GM12873 (cell line): ENCODE results near the gene RALGAPB.
A peak's percentile ranks its signal among the peaks of the same experiment; 100 is the strongest.

Experiments used
- TF ChIP-seq, protein P1 (sequence below): IDR thresholded peaks from 2 replicates; pipeline ENCODE4 v1.5.1; 2012; ENCODE audit warnings: low read depth, mild to moderate bottlenecking, moderate library complexity, low read length, control low read depth; ENCODE audit not compliant: insufficient read depth; ENCODE audit errors: missing control alignments

Gene RALGAPB

DNA sequence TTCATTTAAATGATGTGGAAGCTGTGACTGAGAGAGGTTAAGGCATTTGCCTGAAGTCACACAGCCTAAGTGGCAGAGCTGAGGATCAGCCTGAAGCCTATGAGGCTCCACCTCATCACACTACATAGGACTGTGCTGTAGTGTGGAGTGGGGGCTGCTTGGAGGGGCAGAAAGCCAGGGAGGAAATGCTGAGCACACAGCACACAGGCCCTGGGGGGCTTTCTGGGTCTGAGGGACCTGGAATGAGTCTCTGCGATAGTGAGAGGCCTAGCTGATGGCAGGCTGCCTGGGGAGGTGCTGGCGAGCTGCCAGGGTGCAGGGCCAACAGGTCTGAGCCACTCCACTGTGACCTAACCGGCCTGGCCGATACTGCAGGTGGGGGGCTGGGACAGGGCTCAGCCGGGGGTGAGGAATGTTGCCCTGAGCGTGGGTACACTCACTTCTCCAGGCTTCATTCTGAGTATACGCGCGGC is 126.8 kb downstream of the RALGAPB start:
- TF ChIP-seq, protein P1, sequence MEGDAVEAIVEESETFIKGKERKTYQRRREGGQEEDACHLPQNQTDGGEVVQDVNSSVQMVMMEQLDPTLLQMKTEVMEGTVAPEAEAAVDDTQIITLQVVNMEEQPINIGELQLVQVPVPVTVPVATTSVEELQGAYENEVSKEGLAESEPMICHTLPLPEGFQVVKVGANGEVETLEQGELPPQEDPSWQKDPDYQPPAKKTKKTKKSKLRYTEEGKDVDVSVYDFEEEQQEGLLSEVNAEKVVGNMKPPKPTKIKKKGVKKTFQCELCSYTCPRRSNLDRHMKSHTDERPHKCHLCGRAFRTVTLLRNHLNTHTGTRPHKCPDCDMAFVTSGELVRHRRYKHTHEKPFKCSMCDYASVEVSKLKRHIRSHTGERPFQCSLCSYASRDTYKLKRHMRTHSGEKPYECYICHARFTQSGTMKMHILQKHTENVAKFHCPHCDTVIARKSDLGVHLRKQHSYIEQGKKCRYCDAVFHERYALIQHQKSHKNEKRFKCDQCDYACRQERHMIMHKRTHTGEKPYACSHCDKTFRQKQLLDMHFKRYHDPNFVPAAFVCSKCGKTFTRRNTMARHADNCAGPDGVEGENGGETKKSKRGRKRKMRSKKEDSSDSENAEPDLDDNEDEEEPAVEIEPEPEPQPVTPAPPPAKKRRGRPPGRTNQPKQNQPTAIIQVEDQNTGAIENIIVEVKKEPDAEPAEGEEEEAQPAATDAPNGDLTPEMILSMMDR, result no peak

DNA sequence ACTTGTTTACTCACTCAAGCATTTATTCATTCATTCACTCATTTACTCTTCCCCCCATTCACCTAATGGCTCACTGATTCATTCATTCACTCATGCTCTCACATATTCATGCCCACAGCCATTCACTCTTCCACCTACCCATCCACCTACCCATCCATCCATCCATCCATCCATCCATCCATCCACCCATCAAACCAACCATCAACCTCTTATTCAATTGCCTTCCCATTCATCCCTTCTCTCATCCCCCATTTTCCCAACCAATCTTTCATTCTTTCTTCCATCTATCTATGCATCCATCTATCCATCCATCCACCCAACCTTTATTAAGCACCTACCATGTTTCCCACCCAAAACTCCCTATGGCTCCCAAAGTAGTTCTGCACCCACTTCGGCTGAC is 127.4 kb downstream of the RALGAPB start:
- TF ChIP-seq, protein P1, result no peak

DNA sequence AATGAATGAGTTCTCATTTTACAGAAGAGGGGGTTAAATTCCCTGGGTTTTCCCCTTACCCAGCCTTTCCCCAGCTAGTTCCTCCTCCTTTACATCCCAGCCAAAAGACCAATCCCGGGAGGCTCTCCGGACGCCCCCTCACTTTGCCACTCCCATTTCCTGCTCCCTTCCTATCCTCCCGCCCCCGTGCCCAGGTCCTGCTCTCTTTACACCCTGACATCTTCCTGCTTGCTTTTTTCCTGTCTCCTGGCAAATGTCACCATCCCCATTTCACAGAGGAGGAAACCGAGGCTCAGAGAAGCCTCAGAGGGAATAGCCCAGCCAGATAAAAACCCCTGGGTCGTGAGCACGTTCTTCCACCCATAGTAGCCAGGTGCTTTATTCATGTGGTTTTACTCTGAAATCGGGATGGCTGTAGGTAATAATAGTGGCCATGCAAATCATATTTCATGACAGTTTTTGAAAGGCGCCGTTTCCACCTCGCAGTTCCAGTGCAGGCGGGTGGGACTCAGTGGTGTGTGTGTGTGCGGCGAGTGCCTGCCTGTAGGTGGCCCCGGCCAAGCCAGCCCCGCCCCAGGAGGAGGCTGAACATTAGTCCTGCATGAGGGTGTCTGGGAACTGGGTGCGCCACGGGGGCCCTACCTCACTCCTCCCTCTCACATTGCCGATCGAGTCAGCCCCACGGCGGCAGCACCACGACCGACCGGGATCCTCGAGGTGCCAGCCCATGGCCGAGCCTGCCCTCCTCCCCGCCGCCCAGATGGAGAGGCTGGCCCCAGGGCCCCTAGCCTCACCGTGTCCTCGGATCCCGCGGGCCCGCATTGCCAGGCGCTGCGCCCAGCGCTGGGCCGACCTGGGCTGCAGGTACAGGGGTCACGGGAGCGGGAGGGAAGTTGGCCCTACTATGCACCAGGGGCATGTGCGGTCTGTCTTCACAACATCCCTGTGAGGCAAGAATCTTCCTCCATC is 128.9 kb downstream of the RALGAPB start, which contains the start of gene ARHGAP40:
Gene ARHGAP40 (plus strand): TSS at position 594 of the 969 bp plus-strand sequence.
- TF ChIP-seq, protein P1, result peak; percentile 26

DNA sequence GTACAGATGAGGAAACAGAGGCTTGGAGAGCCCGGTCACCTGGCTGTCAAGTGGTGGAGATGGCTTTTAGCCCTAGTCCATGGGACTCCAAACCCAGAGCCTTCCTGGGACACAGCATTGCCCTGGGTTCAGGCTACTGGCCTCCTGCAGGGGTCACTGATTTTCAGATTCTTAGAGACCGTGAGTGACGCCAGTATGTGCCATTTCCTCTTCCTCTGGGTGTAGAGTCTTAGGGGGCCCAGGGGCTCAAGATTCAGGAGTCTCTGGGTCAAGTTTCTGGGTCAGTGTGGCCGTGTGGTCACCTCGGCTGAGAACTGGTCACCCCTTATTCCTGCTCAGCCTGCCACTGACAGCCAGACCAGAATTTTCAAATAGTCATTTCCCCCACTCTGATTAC is 129.5 kb downstream of the RALGAPB start:
- TF ChIP-seq, protein P1, result no peak

DNA sequence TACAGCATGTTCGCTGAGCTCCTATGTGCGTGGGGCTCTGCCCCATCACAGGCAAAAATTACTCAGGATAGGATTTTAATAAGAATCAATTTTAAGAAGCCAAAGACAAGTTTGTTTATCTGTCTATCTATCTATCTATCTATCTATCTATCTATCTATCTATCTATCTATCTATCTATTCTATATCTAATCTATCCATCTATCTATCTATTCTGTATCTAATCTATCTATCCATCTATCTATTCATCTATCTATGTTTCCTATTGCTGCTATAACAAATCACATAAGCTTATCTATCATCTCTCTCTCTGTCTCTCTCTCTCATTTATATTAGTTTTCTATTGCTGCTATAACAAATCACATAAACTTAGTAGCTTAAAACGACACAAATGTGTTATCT is 130.6 kb downstream of the RALGAPB start:
- TF ChIP-seq, protein P1, result no peak

DNA sequence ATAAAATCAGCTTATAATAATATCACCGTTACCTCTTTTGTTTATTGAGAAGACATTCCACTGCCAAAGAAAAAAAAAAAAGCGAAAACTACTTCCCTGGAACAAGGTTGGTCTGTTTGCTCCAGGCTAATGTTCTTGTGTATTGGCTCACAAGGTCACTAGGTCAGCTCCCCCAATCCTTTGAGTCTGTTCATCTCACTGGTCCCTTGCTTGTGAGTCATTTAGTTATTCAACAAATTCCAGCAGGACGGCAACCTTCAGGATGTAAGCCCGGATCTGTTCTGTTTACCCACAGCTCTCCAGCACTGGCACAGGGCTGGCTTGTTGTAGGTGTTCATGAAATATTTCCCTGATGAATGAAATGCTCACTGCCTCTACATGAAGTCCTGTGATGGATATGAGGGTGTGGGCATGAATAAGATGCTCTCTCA is 132.2 kb downstream of the RALGAPB start:
- TF ChIP-seq, protein P1, result no peak

DNA sequence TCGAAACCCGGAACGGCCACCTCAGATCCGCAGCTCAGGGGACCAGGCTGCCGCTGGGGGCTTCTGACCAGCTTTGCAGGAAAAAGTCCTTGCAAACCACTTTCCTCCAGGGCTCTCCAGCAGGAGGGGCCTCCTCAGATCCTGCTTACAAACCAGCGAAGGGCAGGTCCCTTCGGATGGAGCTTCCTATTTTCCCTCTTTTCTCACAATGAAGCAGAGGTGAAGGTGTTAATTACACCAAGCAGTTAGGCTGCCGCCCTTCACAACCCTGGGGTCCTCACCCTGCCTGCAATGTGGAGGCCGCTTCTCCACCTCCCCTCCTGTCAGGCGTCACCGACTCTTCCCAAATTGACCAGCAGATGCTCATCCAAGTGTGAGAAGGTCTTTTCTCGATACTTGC is 134.7 kb downstream of the RALGAPB start:
- TF ChIP-seq, protein P1, result no peak
